Mucosa of descending colon (tissue), 3 donors: Measurements from ENCODE around the gene WWC2. TPM values are rescaled to one million over a fixed set of nuclear protein-coding genes. Genes with fewer than 3 reads are reported as not detected.

Experiments
- ATAC-seq: fragments of 200-7000 bp; cut with Tn5 transposase; one replicate; pipeline ENCODE4 v1.9.1; 2020; ENCODE audit warnings: mild to moderate bottlenecking, moderate library complexity
- DNase-seq, 3 donors: peaks; one replicate each; pipeline ENCODE4 v3.0.0-alpha.2; 2020
- H3K36me3 ChIP-seq: fragments of 200-600 bp; one replicate; pipeline ENCODE4 v1.8.0; 2021; ENCODE audit warnings: low read depth, mild to moderate bottlenecking
- H3K4me1 ChIP-seq: fragments of 200-600 bp; one replicate; pipeline ENCODE4 v1.8.0; 2021; ENCODE audit warnings: low read depth, mild to moderate bottlenecking
- H3K4me3 ChIP-seq: fragments of 200-600 bp; one replicate; pipeline ENCODE4 v1.8.0; 2021; ENCODE audit warnings: mild to moderate bottlenecking
- H3K9me3 ChIP-seq: fragments of 200-600 bp; one replicate; pipeline ENCODE4 v1.8.0; 2021; ENCODE audit warnings: mild to moderate bottlenecking
- intact Hi-C, 2 donors: fragments of 100-400 bp; cut with DNase I in 1 of 2; cut with micrococcal nuclease in 1 of 2; formaldehyde crosslinking; loops; one replicate each; pipeline versions ENCODE4 v1.11.0 to v1.11.1; 2022; cut with DNase I, micrococcal nuclease
- total RNA-seq, 3 donors: library from RNA; stranded (reverse); fragmentation: NEBNext Ultra II Directional in 2 of 3; extraction: Animal tissue kit (Norgen Biotek cat#: 25700) in 2 of 3; gene quantifications; one replicate each; pipeline versions ENCODE4 v1.2.1 to v1.2.4, GENCODE V29; 2021 to 2023
- TF ChIP-seq, protein P1 (sequence below): fragments of 200-600 bp; IDR thresholded peaks from one replicate; pipeline ENCODE4 v1.8.0; 2022; ENCODE audit warnings: antibody characterized with exemption, mild to moderate bottlenecking
- donor health status: DM: no; HTN: no; CAD: no; lungs with moderate emphysema.
- donor health status: DM: no; HTN: no; CAD: no.
- donor health status: DM: no; HTN: yes; CAD: no.

WWC2 gene
- total RNA-seq, 3 donors from 2014 or later = 6.4 to 31.2 (median 7.7) TPM

DNA sequence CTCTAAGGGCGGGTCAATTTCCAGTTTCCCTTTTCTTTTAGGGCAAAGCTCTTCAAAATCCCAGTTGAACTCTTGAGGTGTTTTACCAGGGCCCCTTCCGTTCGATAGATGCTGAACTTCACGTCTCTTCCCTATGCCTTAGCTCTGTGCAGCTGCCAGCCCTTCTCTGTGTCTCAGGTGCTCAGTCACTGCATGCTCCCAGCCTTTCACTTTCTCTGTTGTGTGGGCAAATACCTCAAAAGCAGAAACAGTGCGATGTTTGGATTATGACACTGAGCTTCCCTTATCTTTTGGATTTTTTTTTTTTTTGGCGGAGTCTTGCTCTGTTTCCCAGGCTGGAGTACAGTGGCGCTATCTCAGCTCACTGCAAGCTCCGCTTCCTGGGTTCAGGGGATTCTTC is 112.5 kb downstream of the WWC2 start:
- DNase-seq (no peak), ATAC-seq (no peak)
- Histone ChIP-seq H3K4me1 (no peaks in the 10 kb centered on the region), H3K36me3 (no peaks in the 10 kb centered on the region), H3K4me3 (no peak overlapping the region), H3K9me3 (no peaks in the 10 kb centered on the region)
- intact Hi-C loops = no loop called here
- TF ChIP-seq, protein P1, sequence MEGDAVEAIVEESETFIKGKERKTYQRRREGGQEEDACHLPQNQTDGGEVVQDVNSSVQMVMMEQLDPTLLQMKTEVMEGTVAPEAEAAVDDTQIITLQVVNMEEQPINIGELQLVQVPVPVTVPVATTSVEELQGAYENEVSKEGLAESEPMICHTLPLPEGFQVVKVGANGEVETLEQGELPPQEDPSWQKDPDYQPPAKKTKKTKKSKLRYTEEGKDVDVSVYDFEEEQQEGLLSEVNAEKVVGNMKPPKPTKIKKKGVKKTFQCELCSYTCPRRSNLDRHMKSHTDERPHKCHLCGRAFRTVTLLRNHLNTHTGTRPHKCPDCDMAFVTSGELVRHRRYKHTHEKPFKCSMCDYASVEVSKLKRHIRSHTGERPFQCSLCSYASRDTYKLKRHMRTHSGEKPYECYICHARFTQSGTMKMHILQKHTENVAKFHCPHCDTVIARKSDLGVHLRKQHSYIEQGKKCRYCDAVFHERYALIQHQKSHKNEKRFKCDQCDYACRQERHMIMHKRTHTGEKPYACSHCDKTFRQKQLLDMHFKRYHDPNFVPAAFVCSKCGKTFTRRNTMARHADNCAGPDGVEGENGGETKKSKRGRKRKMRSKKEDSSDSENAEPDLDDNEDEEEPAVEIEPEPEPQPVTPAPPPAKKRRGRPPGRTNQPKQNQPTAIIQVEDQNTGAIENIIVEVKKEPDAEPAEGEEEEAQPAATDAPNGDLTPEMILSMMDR = no peak

DNA sequence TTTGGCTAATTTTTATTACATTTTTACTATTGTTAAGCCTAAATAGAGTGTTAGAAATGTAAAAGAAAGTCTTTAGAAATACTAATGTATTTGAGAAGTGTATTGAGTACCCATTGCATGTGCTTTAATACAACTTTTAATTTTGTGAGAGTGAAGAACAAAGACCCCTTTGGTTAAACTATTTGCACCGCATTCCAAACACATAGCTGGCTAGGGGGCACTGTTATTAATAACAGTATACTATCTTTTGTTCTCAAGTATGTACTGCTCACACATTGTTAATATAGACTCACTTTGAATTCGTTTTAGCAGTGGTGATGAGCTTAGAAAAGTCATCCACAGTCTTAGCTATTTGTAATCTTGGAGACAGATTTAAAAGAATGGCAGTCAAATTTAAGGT is 114.9 kb downstream of the WWC2 start:
- Histone ChIP-seq H3K4me3 (no peak overlapping the region), H3K4me1 (no peaks in the 10 kb centered on the region), H3K9me3 (no peaks in the 10 kb centered on the region), H3K36me3 (no peaks in the 10 kb centered on the region)
- no peak for DNase-seq
- intact Hi-C loops = no loop called here
- TF ChIP-seq, protein P1 = no peak
- no peak for ATAC-seq

DNA sequence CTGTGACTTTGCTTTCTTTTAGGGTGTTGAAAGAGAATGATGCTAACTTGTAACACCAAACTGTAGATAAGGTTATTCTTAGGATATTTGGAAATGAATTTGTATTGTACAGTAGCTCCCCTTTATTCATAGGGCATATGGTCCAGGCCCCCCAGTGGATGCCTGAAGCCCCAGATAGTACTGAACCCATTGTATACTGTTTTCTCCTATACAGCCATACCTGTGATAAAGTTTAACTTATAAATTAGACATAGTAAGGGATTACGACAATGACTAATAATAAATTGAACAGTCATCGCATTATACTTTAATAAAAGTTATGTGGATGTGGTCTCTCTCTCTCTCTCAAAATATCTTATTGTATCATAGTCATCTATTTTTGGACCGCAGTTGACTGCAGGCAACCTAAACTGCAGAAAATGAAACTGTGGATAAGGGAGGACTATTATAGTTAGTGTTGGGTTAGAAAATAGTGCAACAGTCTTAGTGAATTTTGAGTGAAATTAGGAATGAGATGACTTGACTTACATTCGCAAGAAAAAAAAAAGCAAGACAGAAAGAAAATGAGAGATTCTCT is 115.9 kb downstream of the WWC2 start:
- Histone ChIP-seq H3K4me3 (no peak overlapping the region), H3K4me1 (no peaks in the 10 kb centered on the region), H3K36me3 (no peaks in the 10 kb centered on the region), H3K9me3 (no peaks in the 10 kb centered on the region)
- DNase-seq = no peak
- intact Hi-C loops = no loop called here
- ATAC-seq = no peak
- TF ChIP-seq, protein P1 = no peak

DNA sequence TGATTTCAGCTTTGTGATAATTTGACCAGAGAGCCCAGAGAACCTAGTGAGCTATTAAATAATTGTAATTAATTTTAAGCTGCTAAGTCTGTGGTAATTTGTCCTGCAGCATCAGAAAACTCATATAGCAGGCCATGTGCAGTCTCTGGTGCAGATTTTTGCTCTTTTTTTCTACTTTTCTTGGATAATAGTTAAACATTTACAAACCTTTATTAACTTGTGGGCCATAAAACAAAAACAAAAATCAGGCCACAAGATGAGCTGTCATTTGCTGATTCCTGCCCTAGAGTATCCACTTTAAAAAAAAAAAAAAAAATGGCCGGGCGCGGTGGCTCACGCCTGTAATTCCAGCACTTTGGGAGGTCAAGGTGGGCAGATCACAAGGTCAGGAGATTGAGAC is 121.2 kb downstream of the WWC2 start:
- DNase-seq = no peak
- H3K4me1 ChIP-seq = no peaks in the 10 kb centered on the region
- no peaks in the 10 kb centered on the region for H3K9me3 ChIP-seq
- no peaks in the 10 kb centered on the region for H3K36me3 ChIP-seq
- intact Hi-C loops = no loop called here
- ATAC-seq = no peak
- TF ChIP-seq, protein P1 = no peak
- H3K4me3 ChIP-seq = no peak overlapping the region

DNA sequence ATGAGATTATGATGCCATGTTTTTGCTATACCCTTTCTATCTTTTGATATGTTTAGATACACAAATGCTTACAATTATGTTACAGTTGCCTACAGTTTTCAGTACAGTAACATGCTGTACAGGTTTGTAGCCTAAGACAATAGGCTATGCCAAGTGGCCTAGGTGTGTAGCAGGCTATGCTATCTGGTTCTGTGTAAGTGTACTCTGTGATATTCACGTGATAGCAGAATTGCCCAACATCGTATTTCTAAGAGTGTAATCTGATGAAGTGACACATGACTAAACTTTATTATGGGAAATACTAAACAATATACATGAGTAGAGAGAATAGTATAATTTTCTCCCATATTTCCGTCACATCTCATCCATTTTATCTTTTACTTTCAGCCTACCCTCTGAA is 124.0 kb downstream of the WWC2 start:
- Histone ChIP-seq H3K36me3 (no peaks in the 10 kb centered on the region), H3K9me3 (no peaks in the 10 kb centered on the region), H3K4me3 (no peak overlapping the region), H3K4me1 (no peaks in the 10 kb centered on the region)
- TF ChIP-seq, protein P1 = no peak
- ATAC-seq (peak; percentile 42), DNase-seq (no peak)
- intact Hi-C loops = no loop called here

DNA sequence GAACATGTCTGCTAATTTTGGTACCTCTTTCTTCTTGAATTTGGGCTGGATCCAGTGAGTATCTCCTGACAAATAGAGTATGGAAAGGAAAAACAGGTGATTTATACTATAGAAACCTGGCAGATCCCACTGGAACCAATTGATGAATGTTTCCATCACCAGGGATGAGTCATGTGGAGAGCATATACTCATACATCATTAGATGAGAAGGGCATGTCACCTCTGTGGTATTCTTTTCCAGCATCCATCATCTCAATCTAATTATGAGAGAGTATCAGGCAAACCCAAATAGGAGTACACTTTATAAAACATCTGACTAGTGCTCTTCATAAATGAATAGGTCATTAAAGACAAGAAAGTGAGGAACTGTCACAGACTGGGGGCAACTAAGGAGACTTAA is 130.3 kb downstream of the WWC2 start:
- Histone ChIP-seq H3K4me1 (no peaks in the 10 kb centered on the region), H3K4me3 (no peak overlapping the region), H3K36me3 (no peaks in the 10 kb centered on the region), H3K9me3 (no peaks in the 10 kb centered on the region)
- ATAC-seq (no peak), DNase-seq (no peak)
- intact Hi-C loops = no loop called here
- TF ChIP-seq, protein P1 = no peak
